ENCODE results near the gene ZNF506.
A peak's percentile ranks its signal among the peaks of the same experiment; 100 is the strongest.
"Not testable (repeated sequence)": the region's sequence is repeated elsewhere in the genome, so short reads cannot be mapped to it uniquely, and the experiment has no call there.

ZNF506 gene

DNA sequence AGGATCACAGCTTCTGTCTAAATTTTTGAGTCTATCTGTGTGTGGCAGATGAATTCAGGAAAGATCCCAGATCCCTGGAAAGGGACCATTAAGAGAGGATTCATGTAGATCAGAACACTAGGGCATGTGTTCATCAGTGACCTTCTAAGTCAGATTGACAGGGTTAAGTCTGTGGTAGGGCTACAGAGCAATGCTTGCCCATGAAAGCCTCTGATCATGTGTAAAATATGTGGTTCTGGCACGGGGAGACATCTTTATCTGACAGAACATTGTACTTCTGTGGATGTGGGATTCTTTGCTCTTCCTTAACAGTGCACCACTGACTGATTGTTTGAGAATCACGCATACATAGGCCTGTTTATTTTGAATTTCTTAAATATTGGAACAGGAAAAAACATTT lies 42.9 kb downstream of the ZNF506 start:
- no peak for DNase-seq (ENCODE audit: low spot score)

DNA sequence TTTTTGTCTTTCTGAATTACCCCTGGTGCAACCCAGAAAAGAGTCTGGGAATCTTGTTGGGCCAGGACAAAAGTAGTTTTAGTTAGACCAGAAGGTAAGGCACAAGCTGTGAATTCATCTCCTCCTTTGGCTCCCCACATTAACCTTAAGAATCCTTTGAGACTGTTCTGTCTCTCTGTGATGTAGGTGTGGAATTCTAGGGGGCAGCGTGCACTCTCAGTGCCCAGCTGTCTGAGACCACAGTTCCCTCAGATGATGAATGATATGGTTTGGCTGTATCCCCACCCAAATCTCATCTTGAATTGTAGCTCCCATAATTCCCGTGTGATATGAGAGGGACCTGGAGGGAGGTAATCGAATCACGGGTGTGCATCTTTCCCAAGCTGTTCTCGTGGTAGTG lies 43.9 kb downstream of the ZNF506 start:
- DNase-seq (ENCODE audit: low spot score): no peak

- DNase-seq (ENCODE audit: low spot score): peak; percentile 96
Observed at GRCh38 chr19:19776206-19777008, 45.1 kb downstream of the ZNF506 start.

GRCh38 chr19:19775891-19776205 lies 45.7 kb downstream of the ZNF506 start:
- no peak for DNase-seq (ENCODE audit: low spot score)

GRCh38 chr19:19774354-19775033 lies 47.1 kb downstream of the ZNF506 start:
- DNase-seq (ENCODE audit: low spot score): no peak

DNA sequence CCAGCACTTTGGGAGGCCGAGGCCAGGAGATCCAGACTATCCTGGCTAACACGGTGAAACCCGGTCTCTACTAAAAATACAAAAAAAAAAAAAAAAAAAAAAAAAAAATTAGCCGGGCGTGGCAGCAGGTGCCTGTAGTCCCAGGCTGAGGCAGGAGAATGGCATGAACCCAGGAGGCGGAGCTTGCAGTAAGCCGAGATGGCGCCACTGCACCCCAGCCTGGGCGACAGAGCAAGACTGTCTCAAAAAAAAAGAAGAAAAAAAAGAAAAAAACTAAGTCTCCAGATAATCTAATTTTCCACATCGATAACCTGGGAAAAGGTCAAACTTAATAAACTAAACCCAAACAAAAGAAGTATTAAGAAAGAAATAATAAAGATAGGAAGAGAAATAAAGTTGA lies 49.6 kb downstream of the ZNF506 start:
- DNase-seq (ENCODE audit: low spot score): not testable (repeated sequence)

GRCh38 chr19:19769971-19770370 lies 51.6 kb downstream of the ZNF506 start:
- not testable (repeated sequence) for DNase-seq (ENCODE audit: low spot score)

GRCh38 chr19:19758164-19758563 lies 63.4 kb downstream of the ZNF506 start:
- DNase-seq (ENCODE audit: low spot score): no peak

GRCh38 chr19:19752760-19753403 lies 68.7 kb downstream of the ZNF506 start:
- DNase-seq (ENCODE audit: low spot score): no peak

DNA sequence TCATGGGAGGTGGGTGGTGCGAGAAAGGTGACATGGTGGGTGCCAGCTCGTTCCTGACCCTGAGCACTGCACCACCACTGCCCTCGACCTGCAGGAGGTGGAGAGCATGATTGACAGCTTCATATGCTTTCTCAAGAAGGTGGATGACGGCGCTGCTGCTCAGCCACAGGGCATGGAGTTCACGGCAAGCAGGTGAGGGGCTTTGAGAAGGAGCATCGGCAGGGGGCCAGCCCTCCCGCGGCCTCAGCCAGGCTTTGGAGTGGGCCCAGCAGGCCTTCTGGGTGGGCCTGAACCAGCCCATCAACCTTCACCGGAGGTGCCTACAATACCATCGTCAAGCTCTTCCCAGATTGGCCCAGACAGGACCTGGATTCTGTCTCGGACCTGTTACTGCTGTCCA lies 69.7 kb downstream of the ZNF506 start:
- no peak for DNase-seq (ENCODE audit: low spot score)

DNA sequence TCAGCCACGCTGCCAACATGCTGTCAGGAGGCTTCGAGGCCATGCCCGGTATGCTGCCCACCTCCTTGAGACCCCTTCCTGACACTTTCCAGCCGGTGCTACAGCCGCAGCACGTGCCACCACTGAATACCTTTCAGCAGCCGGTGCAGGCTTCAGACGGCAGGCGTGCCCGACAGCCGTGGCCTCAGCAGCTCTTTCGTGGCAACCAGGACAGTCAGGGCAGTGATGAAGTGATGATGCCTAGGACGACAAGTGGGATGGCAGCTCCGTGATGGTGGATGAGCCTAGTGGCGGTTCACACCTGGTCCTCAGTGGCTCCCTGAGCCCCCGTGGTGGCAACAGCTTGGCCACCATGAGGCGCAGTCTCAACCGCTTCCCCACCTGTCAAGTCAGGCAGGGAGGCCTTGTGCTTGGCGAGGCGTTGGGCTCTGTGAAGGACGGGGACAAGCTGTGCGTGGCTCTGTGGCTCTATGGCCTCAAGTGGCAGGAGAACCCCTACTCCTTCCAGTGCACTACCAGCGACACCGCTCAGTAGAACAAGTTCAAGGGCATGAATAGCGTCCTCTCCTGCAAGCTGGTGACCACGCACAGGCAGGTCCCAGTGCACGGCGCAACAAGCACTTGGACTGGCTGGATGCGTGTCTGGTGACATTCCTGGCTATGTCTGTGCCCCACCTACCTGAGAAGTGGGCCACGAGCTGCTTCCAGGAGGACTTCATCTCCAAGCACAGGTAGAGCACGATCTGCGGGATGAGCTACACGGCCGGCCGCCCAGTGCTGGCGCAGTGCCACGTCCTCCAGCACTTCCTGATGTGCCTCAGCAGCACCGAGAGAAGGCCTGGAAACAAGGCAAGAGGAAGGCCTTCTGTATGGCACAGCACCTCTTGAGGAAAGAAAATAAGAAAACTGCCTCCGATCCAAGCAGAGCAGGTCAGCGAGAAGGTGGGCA lies 70.4 kb downstream of the ZNF506 start:
- no peak for DNase-seq (ENCODE audit: low spot score)

DNA sequence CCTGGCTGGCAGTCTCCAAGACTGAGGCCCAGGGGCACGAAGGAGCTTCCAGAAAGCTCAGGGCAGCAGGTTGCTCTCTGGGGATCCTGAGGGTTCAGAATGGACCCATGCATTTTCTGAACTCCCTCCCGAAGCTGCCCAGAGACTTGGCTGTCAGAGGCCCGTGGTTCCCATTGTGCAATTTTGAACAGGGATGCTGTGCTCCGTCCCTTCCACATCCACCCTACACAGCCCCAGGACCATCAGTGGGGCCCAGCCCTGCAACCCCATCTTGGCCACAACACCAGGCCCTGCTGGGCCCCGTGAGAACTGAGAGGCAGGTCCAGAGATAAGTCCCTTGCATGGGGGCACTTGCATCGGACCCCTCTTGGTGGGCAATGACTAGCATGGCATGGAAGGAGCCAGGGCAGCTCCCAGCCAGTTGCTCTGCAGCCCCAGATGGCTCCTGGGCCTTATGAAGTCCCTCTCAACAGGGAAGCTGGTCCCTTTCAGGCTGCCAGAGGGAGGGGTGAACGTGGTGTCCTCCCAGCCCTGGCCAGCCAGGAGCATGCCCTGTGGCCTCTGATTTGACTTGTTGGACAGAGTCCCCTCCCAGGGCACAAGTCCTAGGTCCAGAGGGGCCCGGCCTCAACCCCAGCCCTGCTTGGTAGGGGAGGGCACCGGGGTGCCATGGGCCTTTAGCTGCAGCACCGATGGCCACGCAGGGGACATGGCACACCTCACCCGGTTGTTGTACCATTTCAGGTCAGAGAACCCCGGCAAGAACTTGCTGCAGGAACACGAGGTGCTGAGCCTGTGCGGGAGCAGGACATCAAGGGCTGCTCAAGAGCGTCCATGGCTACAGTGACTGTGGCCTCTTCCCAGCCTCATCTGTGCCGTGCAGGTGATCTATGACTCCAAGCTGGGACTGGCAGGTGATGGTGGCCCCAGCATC lies 71.4 kb downstream of the ZNF506 start:
- no peak for DNase-seq (ENCODE audit: low spot score)

DNA sequence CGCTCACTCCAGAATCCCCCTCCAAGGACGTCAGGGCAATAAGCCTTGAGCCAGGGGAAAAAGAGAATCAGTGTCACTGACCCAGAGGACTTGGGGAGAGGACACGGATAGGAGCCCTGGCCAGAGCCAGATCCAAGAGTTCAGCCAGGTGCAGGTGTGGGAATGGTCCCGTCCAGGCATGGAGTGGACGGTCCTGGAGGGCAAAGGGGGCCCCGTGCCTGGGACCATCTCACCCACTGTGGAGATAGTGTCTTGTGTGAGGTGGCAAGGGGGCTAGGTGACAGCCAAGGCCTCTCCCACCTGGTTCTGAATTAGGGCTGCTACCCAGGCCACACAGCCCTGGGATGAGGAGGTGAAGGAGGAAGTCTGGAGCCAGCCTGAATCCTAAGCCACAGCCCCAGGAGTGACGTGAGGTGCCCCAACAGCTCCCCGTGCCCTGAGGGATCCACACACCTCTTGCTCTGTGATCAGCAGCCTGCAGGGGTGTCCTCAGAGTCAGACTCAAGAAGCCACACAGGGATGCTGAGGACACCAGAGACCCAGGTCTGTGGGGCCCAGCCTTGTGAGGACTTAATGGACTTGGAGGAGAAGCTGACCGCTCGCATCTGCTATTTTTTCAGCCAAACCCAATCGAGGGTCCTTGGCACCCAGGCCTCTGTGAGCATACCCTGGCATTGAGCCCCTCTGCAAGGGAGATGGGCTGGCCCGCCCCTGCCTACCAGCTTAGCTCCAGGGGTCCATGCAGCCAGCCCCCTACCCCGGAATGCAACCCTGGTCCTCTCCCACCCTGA lies 72.2 kb downstream of the ZNF506 start:
- no peak for DNase-seq (ENCODE audit: low spot score)

GRCh38 chr19:19748249-19748938 lies 73.2 kb downstream of the ZNF506 start:
- DNase-seq (ENCODE audit: low spot score): no peak

GRCh38 chr19:19747357-19748220 lies 74.0 kb downstream of the ZNF506 start:
- DNase-seq (ENCODE audit: low spot score): no peak

- no peak for DNase-seq (ENCODE audit: low spot score)
Observed at GRCh38 chr19:19746286-19747213, 75.0 kb downstream of the ZNF506 start.

GRCh38 chr19:19745496-19746285 lies 75.9 kb downstream of the ZNF506 start:
- no peak for DNase-seq (ENCODE audit: low spot score)
